Uterus (tissue), 4 donors: ENCODE data around the gene CELA2B. TPM values are rescaled to one million over a fixed set of nuclear protein-coding genes. Genes with fewer than 3 reads are reported as not detected.
"Not testable (repeated sequence)": the region's sequence is repeated elsewhere in the genome, so short reads cannot be mapped to it uniquely, and the experiment has no call there.

Source experiments
- DNase-seq, 2 donors: peaks; one replicate each; pipeline ENCODE4 v3.0.0-alpha.2; 2019 to 2020
- H3K27ac ChIP-seq, 2 donors: fragments of 200-600 bp; sonication (generic); 1 replicate in 1 of 2; 2 replicates in 1 of 2; pipeline ENCODE4 v1.5.1; 2016 to 2018
- H3K27me3 ChIP-seq, 2 donors: fragments of 200-600 bp; sonication (generic); one replicate each; pipeline ENCODE4 v1.5.1; 2018 to 2019; ENCODE audit warnings: control low read depth in 1 of 2
- H3K36me3 ChIP-seq, 2 donors: fragments of 200-600 bp; sonication (generic); one replicate each; pipeline ENCODE4 v1.5.1; 2019; ENCODE audit warnings: control low read depth in 1 of 2
- H3K4me1 ChIP-seq, 2 donors: fragments of 200-600 bp; sonication (generic); one replicate each; pipeline ENCODE4 v1.5.1; 2018 to 2019; ENCODE audit warnings: control low read depth in 1 of 2
- H3K4me3 ChIP-seq, 2 donors: fragments of 200-600 bp; sonication (generic); 1 replicate in 1 of 2; 2 replicates in 1 of 2; pipeline ENCODE4 v1.5.1; 2018 to 2019; ENCODE audit warnings: mild to moderate bottlenecking in 1 of 2
- H3K9me3 ChIP-seq, 2 donors: fragments of 200-600 bp; sonication (generic); one replicate each; pipeline ENCODE4 v1.5.1; 2019; ENCODE audit warnings: control low read depth in 1 of 2
- POLR2A ChIP-seq, 2 donors: fragments of 450-650 bp; IDR thresholded peaks; one replicate each; pipeline ENCODE4 v1.6.1; 2016; ENCODE audit warnings: antibody characterized with exemption in 2 of 2, mild to moderate bottlenecking in 1 of 2, moderate library complexity in 1 of 2
- intact Hi-C: fragments of 100-400 bp; cut with DNase I; formaldehyde crosslinking; loops from one replicate; pipeline ENCODE4 v1.15.1; 2023; ENCODE audit warnings: low total_unique reads
- total RNA-seq, 4 donors: library from RNA; depleted of rRNA in 3 of 4; stranded (reverse); fragments of >200 nt in 3 of 4; gene quantifications; one replicate each; pipeline versions ENCODE4 v1.1.0 to v1.2.4, GENCODE V29; 2014 to 2023
- TF ChIP-seq, protein P1 (sequence below), 4 experiments: fragments of 200-600 bp in 2 of 4; fragments of 450-650 bp in 2 of 4; sonication (generic) in 2 of 4; IDR thresholded peaks; one replicate each; pipeline ENCODE4 v1.5.1; 2016 to 2019; ENCODE audit warnings: antibody characterized with exemption in 4 of 4, mild to moderate bottlenecking in 2 of 4, moderate library complexity in 1 of 4
- donor health status: DM: yes; HTN: yes; CAD: no.

The CELA2B gene
- total RNA-seq, result not detected

- Histone ChIP-seq H3K27ac (no peak within 1 kb of the TSS), H3K9me3 (no peaks in the 10 kb centered on the region), H3K36me3 (no peaks in the 10 kb centered on the region), H3K4me3 (no peak within 1 kb of the TSS), H3K4me1 (no peaks in the 10 kb centered on the region), H3K27me3 (no peaks in the 10 kb centered on the region)
- TF ChIP-seq, protein P1, sequence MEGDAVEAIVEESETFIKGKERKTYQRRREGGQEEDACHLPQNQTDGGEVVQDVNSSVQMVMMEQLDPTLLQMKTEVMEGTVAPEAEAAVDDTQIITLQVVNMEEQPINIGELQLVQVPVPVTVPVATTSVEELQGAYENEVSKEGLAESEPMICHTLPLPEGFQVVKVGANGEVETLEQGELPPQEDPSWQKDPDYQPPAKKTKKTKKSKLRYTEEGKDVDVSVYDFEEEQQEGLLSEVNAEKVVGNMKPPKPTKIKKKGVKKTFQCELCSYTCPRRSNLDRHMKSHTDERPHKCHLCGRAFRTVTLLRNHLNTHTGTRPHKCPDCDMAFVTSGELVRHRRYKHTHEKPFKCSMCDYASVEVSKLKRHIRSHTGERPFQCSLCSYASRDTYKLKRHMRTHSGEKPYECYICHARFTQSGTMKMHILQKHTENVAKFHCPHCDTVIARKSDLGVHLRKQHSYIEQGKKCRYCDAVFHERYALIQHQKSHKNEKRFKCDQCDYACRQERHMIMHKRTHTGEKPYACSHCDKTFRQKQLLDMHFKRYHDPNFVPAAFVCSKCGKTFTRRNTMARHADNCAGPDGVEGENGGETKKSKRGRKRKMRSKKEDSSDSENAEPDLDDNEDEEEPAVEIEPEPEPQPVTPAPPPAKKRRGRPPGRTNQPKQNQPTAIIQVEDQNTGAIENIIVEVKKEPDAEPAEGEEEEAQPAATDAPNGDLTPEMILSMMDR (IDR thresholded peaks at IDR 0.05), result no peak
- no peak for TF ChIP-seq POLR2A (IDR thresholded peaks at IDR 0.05)
- no peak for DNase-seq
- intact Hi-C loops, result no loop called here
Measured at GRCh38 chr1:15475752-15476314, at the start of gene CELA2B. TSS of gene CELA2B (plus strand) at chr1:15476104. CDS start at chr1:15476126, 22 bp downstream.

GRCh38 chr1:15426492-15427279, 49.2 kb upstream of the CELA2B start:
- Histone ChIP-seq H3K9me3 (no peaks in the 10 kb centered on the region), H3K4me3 (no peak overlapping the region), H3K27ac (peak overlapping the region; percentile 18 to 42), H3K4me1 (no peaks in the 10 kb centered on the region), H3K27me3 (no peaks in the 10 kb centered on the region), H3K36me3 (no peaks in the 10 kb centered on the region)
- DNase-seq, result peak; percentile 55 to 63
- intact Hi-C loops, result no loop called here
- TF ChIP-seq, protein P1 (IDR thresholded peaks at IDR 0.05), result peak; percentile 30 to 71 (median 50)
- no peak for TF ChIP-seq POLR2A (IDR thresholded peaks at IDR 0.05)

DNA sequence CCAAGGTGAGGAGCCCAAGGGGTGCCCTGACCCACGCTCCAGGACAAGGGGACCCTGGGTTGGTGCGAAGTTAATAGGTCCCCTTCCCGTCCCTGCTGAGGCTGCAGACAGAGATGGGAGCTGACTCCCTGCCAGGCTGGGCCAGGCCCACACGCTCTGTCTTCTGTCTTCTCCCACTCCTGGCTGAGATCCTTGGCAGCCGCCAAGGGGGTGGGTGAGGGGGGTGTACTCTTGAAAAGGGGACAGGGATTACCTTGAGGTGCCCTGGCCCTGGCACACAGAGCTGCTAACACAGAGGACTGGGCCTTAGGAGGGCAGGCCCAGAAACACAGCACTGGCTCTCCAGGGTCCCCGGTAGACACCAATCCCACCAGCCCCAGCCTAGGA, 48.6 kb upstream of the CELA2B start:
- peak; percentile 44 to 54 for DNase-seq
- H3K36me3 ChIP-seq, result no peaks in the 10 kb centered on the region
- no peak overlapping the region for H3K4me3 ChIP-seq
- no peak for TF ChIP-seq POLR2A (IDR thresholded peaks at IDR 0.05)
- TF ChIP-seq, protein P1 (IDR thresholded peaks at IDR 0.05), result peak in 1 of 4 experiments; percentile 1
- intact Hi-C loops, result no loop called here
- no peaks in the 10 kb centered on the region for H3K27me3 ChIP-seq
- H3K9me3 ChIP-seq, result no peaks in the 10 kb centered on the region
- no peaks in the 10 kb centered on the region for H3K4me1 ChIP-seq
- H3K27ac ChIP-seq, result peak overlapping the region; percentile 18 to 42

- H3K36me3 ChIP-seq, H3K27me3 ChIP-seq, H3K9me3 ChIP-seq, H3K4me3 ChIP-seq, DNase-seq, intact Hi-C loops, H3K4me1 ChIP-seq, H3K27ac ChIP-seq: not testable (repeated sequence)
Measured at GRCh38 chr1:15428252-15428651, 47.7 kb upstream of the CELA2B start.

DNA sequence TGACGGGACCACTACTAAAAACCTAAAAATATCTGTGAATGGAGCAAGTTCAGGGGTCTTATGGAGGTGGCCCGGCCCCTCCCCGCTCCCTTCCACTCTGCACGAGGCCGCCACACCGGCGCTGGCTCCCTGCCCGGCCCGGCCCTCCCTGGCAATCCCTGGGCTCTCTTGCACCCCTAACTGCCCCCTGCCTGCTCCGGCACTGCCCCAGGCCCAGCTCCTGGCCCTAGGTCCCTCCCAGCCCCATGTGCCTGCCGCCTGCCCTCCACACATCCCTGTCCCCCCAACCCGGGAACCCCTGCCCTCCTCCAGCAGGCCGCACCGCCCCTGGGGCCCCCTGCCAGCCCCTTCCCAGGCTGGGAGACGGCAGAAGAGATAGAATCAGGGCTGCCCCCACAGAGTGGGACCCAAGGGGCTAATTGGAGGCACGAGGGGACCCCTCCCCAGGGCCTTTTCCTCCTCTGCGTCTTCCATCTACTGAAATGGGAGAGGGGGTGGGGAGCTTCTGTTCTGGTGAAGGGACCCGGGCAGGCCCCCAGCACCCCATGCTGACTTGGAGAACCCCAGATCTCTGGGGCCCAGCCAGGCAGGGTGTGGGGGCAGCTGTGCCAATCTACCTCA, 47.0 kb upstream of the CELA2B start:
- intact Hi-C loops, result no loop called here
- H3K4me1 ChIP-seq, result no peaks in the 10 kb centered on the region
- no peaks in the 10 kb centered on the region for H3K27me3 ChIP-seq
- H3K4me3 ChIP-seq, result no peak overlapping the region
- H3K36me3 ChIP-seq, result no peaks in the 10 kb centered on the region
- no peak overlapping the region for H3K27ac ChIP-seq
- no peaks in the 10 kb centered on the region for H3K9me3 ChIP-seq
- no peak for TF ChIP-seq POLR2A (IDR thresholded peaks at IDR 0.05)
- TF ChIP-seq, protein P1 (IDR thresholded peaks at IDR 0.05), result no peak
- no peak for DNase-seq
